ENCODE results near the gene AIPL1.

Gene AIPL1

GRCh38 chr17:6465206-6466003 lies 30.5 kb upstream of the AIPL1 start:
- no peak overlapping the region for H3K4me3 ChIP-seq (ENCODE audit: low read depth, low read length)
- TF ChIP-seq, protein P1, sequence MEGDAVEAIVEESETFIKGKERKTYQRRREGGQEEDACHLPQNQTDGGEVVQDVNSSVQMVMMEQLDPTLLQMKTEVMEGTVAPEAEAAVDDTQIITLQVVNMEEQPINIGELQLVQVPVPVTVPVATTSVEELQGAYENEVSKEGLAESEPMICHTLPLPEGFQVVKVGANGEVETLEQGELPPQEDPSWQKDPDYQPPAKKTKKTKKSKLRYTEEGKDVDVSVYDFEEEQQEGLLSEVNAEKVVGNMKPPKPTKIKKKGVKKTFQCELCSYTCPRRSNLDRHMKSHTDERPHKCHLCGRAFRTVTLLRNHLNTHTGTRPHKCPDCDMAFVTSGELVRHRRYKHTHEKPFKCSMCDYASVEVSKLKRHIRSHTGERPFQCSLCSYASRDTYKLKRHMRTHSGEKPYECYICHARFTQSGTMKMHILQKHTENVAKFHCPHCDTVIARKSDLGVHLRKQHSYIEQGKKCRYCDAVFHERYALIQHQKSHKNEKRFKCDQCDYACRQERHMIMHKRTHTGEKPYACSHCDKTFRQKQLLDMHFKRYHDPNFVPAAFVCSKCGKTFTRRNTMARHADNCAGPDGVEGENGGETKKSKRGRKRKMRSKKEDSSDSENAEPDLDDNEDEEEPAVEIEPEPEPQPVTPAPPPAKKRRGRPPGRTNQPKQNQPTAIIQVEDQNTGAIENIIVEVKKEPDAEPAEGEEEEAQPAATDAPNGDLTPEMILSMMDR (IDR thresholded peaks at IDR 0.05; ENCODE audit: low read depth, low read length), result no peak

DNA sequence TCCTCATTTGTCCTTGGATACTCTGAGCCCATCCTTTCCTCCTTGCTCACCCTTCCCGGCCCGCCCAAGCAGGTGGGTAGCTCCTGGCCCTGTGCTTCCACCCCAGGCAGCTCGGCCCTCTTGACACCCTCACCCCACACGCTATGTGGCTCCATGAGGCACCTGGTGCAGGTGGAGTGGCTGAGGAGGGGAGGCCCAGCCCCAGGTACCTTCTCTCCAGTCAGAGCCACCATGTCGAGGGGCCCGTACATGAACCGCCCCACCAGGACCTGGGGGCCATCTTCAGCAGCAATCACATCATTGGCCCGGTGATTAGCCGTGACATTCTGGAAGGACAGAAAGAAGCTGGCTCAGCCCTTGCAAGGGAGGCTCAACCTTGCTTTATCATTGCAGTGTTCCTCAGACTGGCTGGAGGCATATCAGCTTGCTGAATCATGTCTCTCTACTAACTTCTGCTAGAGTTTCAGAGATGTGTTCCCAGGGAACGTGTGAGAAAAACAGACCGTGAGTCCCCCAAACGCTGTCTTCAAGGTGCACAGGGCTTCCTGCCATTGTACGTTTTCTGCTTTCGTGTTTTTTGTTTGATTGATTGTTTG lies 29.6 kb upstream of the AIPL1 start:
- H3K4me3 ChIP-seq (ENCODE audit: low read depth, low read length), result no peak overlapping the region
- TF ChIP-seq, protein P1 (IDR thresholded peaks at IDR 0.05; ENCODE audit: low read depth, low read length), result no peak

DNA sequence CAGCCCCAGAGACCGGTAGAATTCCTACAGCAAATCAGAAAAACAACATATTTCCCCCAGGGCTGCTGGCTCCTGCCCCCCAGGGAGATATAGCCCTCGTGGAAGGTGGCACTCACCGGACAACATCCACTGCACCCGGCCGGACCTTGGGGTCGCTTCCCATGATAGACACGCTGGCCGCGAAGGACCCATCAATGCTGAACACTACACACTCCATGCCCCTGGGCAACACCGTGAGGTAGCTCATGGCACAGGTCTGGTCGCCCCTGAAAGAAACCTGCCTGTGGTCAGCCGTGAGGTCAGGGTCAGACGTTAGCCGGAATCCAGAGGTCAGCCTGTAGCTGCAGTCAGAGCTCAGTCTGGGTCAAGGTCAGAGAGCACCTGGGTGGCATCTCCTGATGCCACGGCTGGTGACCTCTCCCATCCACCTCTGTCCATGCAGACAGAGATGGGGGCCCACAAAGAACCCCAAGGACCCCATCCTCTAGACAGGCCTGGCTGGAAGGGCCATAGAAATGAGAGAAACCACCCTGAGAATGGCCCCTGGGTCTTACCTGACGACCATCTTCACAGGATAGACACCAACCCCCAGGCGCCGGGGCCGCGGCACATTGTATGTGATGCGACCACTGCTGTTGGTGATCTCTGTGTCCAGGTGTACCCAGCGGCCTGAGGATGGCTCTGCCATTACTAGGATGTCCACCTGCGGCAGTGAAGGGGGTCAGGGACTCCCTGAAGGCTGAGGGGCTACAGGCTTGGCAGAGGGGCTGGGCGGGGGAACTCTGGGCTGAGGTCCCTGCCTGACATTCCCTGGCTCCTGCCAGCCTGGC lies 28.9 kb upstream of the AIPL1 start:
- TF ChIP-seq, protein P1 (IDR thresholded peaks at IDR 0.05; ENCODE audit: low read depth, low read length), result no peak
- no peak overlapping the region for H3K4me3 ChIP-seq (ENCODE audit: low read depth, low read length)

- H3K4me3 ChIP-seq (ENCODE audit: low read depth, low read length), result no peak overlapping the region
- TF ChIP-seq, protein P1 (IDR thresholded peaks at IDR 0.05; ENCODE audit: low read depth, low read length), result no peak
Measured at GRCh38 chr17:6462692-6463091, 27.8 kb upstream of the AIPL1 start.

GRCh38 chr17:6461792-6462524 lies 27.0 kb upstream of the AIPL1 start:
- TF ChIP-seq, protein P1 (IDR thresholded peaks at IDR 0.05; ENCODE audit: low read depth, low read length), result no peak
- no peak overlapping the region for H3K4me3 ChIP-seq (ENCODE audit: low read depth, low read length)

GRCh38 chr17:6461246-6461645 lies 26.3 kb upstream of the AIPL1 start:
- TF ChIP-seq, protein P1 (IDR thresholded peaks at IDR 0.05; ENCODE audit: low read depth, low read length), result no peak
- H3K4me3 ChIP-seq (ENCODE audit: low read depth, low read length), result no peak overlapping the region

Data from WI38 (cell line).